ENCODE data around the gene ENTPD8. TPM values are rescaled to one million over a fixed set of nuclear protein-coding genes. Genes with fewer than 3 reads are reported as not detected.

Gene ENTPD8
- total RNA-seq, 1 experiment from 2014 or later, result 0.77 TPM

DNA sequence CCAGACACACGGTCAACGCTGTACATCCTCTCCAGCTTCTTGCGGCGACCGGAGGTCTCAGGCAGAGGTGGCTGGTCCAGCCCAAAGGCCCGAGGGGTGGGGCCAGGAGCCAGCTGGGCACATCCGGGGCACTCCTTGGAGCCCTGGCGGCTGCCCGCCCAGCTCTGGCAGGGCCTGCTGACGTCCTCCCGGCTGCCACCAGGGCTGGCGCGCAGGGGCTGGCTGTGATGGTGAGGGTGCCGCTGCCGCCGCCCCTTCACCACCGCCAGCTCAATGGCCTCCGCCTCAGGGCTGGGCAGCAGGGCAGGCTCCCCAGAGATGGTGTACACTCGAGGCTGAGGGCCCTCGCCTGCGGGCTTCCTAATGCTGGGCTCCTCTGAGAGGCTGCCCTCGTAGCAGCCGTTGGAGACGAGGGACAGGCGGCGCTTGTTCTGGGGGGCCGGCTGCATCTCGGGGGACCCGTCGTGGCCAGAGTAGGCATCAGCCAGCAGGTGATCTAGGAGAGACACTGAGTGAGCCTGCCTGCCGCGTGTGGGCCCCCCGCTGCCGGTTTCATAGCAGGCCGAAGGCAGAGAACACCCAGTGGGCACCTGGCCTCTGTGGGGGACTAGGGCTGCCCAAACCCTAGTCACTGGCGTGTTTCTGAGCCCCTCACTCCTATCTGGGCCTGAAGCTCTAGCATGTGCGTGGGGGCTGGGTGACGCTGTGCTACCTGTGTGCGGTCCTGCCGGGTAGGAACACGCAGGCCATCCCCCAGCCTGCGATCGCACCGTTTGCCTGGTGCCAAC, 16.4 kb upstream of the ENTPD8 start:
- no peak overlapping the region for H3K9ac ChIP-seq (ENCODE audit: extremely low read depth, insufficient read length, low read length)
- WGBS (ENCODE audit: extremely low coverage, insufficient read length, low lambda C conversion rate), result no CpG with 5 or more reads among the region's 44 CpGs

More for the DNA sequence above, 16.4 kb upstream of the ENTPD8 start:
- DNase-seq, result no peak
- Mint-ChIP-seq H3K27ac (no peak overlapping the region), H3K4me3 (peak overlapping the region; percentile 36 to 42; a peak in 4 of 5 replicates), H3K4me1 (peaks cover 5 to 16% of the 10 kb centered on the region in 2 experiments; a peak in 3 of 4 replicates), H3K27me3 (ENCODE audit: low read depth) (peaks cover 19% of the 10 kb centered on the region), H3K36me3 (ENCODE audit: insufficient read depth in 1 of 3, low read depth in 3 of 3) (peaks cover 0 to 18% (median 15%) of the 10 kb centered on the region in 3 experiments; a peak in 4 of 7 replicates), H3K9me3 (no peaks in the 10 kb centered on the region)
- Histone ChIP-seq H3K27me3 (ENCODE audit: insufficient read depth, low read length) (no peaks in the 10 kb centered on the region; the same call in 1 of the 2 replicates), H2BK120ac (ENCODE audit: low read depth, low read length, poor library complexity, severe bottlenecking) (no peak overlapping the region), H2BK15ac (ENCODE audit: low read depth, low read length) (no peak overlapping the region), H3K79me2 (ENCODE audit: insufficient read depth, low read length) (no peaks in the 10 kb centered on the region), H3K18ac (ENCODE audit: insufficient read length, low read depth, low read length) (no peak overlapping the region), H3K9me3 (ENCODE audit: control insufficient read depth, low read depth, low read length) (no peaks in the 10 kb centered on the region), H3K27ac (ENCODE audit: insufficient read length, low read depth, low read length) (no peak overlapping the region), H4K8ac (replicated peaks; ENCODE audit: insufficient read length, low read depth, low read length) (no peak overlapping the region), H2AK5ac (ENCODE audit: insufficient read length, low read length) (no peak overlapping the region), H4K20me1 (ENCODE audit: control insufficient read depth, insufficient read depth, insufficient read length) (peaks cover 3% of the 10 kb centered on the region), H3K23ac (ENCODE audit: insufficient read length, low read depth, low read length) (no peak overlapping the region), H3K4me2 (ENCODE audit: insufficient read depth, insufficient read length, low read length) (no peak overlapping the region), H4K91ac (ENCODE audit: insufficient read length, low read depth, low read length) (no peak overlapping the region), H3K56ac (ENCODE audit: insufficient read length, low read depth, low read length) (no peak overlapping the region), H2BK20ac (ENCODE audit: low read depth, low read length, poor library complexity, severe bottlenecking) (no peak overlapping the region), H3T11ph (ENCODE audit: low read length) (no peak overlapping the region), H4K5ac (ENCODE audit: insufficient read length, low read depth, low read length) (no peak overlapping the region), H3K79me1 (ENCODE audit: insufficient read depth, low read depth, low read length, poor library complexity, severe bottlenecking) (no peaks in the 10 kb centered on the region), H2BK5ac (ENCODE audit: insufficient read length, low read length) (no peak overlapping the region), H3K4me1 (ENCODE audit: insufficient read depth, low read length) (no peaks in the 10 kb centered on the region), H2BK12ac (ENCODE audit: insufficient read length, low read depth, low read length) (no peak overlapping the region), H3K14ac (ENCODE audit: insufficient read depth, low read length) (no peak overlapping the region), H2AFZ (ENCODE audit: low read length) (no peak overlapping the region), H3K23me2 (ENCODE audit: insufficient read length, low read depth, low read length, poor library complexity, severe bottlenecking) (peaks cover 9% of the 10 kb centered on the region), H3K4ac (ENCODE audit: low read depth, low read length) (no peak overlapping the region)
- TF ChIP-seq, protein P1, sequence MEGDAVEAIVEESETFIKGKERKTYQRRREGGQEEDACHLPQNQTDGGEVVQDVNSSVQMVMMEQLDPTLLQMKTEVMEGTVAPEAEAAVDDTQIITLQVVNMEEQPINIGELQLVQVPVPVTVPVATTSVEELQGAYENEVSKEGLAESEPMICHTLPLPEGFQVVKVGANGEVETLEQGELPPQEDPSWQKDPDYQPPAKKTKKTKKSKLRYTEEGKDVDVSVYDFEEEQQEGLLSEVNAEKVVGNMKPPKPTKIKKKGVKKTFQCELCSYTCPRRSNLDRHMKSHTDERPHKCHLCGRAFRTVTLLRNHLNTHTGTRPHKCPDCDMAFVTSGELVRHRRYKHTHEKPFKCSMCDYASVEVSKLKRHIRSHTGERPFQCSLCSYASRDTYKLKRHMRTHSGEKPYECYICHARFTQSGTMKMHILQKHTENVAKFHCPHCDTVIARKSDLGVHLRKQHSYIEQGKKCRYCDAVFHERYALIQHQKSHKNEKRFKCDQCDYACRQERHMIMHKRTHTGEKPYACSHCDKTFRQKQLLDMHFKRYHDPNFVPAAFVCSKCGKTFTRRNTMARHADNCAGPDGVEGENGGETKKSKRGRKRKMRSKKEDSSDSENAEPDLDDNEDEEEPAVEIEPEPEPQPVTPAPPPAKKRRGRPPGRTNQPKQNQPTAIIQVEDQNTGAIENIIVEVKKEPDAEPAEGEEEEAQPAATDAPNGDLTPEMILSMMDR (conservative IDR thresholded peaks at IDR 0.05), result no peak

Measured in H9 (cell line).